B cell (primary cell): ENCODE data around the gene HMGCS1. TPM values are rescaled to one million over a fixed set of nuclear protein-coding genes. Genes with fewer than 3 reads are reported as not detected.

Source experiments
- ATAC-seq: fragments of 200-7000 bp; cut with Tn5 transposase; one replicate; pipeline ENCODE4 v1.10.0; 2021; ENCODE audit warnings: low read depth, mild to moderate bottlenecking, moderate number of reproducible peaks, moderate library complexity
- CTCF ChIA-PET: fragments of 350-600 bp; sonication (Branson Sonifier 250); formaldehyde crosslinking; loops from one replicate; lab custom pipeline; 2021; ENCODE audit warnings: antibody characterized with exemption, inconsistent platforms; lab: Charles Lee
- POLR2A ChIA-PET: fragments of 350-600 bp; sonication (Branson Sonifier 250); formaldehyde crosslinking; loops from one replicate; lab custom pipeline; 2021; ENCODE audit warnings: antibody characterized with exemption; lab: Charles Lee
- DNase-seq: peaks from one replicate; pipeline ENCODE4 v3.0.0; 2013
- H2AFZ ChIP-seq: 2 replicates; pipeline ENCODE4 v1.6.1; 2012; ENCODE audit warnings: mild to moderate bottlenecking, low read depth, low read length; ENCODE audit not compliant: insufficient read depth, poor library complexity, severe bottlenecking
- H3K27ac ChIP-seq, 2 donors: 1 replicate in 1 of 2; 2 replicates in 1 of 2; pipeline ENCODE4 v1.5.1; 2012 to 2013; ENCODE audit warnings: low read length in 2 of 2, mild to moderate bottlenecking in 2 of 2, moderate library complexity in 1 of 2
- H3K27me3 ChIP-seq, 4 experiments: fragments of 200-600 bp in 1 of 4; sonication (generic) in 1 of 4; replicated peaks in 1 of 4; 1 replicate in 2 of 4; 2 replicates in 2 of 4; pipeline versions ENCODE4 v1.6.1 to v1.7.0; 2013 to 2016; ENCODE audit warnings: low read length in 3 of 4, mild to moderate bottlenecking in 2 of 4, mixed read lengths in 1 of 4, moderate library complexity in 1 of 4; ENCODE audit not compliant: insufficient read depth in 4 of 4, control insufficient read depth in 3 of 4; ENCODE audit errors: control extremely low read depth in 1 of 4
- H3K36me3 ChIP-seq, 2 experiments: replicated peaks in 1 of 2; 1 replicate in 1 of 2; 2 replicates in 1 of 2; pipeline versions ENCODE4 v1.6.1 to v1.7.1; 2013; ENCODE audit warnings: low read length in 1 of 2; ENCODE audit not compliant: insufficient read depth in 2 of 2, control insufficient read depth in 1 of 2; ENCODE audit errors: control extremely low read depth in 1 of 2, extremely low read depth in 1 of 2
- H3K4me1 ChIP-seq, 2 donors: fragments of 200-600 bp in 1 of 2; sonication (generic) in 1 of 2; 1 replicate in 1 of 2; 2 replicates in 1 of 2; pipeline versions ENCODE4 v1.5.1 to v1.6.1; 2013 to 2017; ENCODE audit warnings: low read length in 2 of 2; ENCODE audit not compliant: control insufficient read depth in 2 of 2, insufficient read depth in 2 of 2
- H3K4me2 ChIP-seq: replicated peaks from 2 replicates; pipeline ENCODE3; 2012; ENCODE audit warnings: mild to moderate bottlenecking, low read depth, low read length; ENCODE audit not compliant: poor library complexity, severe bottlenecking
- H3K4me3 ChIP-seq, 5 experiments: fragments of 200-600 bp in 1 of 5; sonication (generic) in 1 of 5; 1 replicate in 3 of 5; 2 replicates in 2 of 5; pipeline versions ENCODE4 v1.5.1 to v1.7.0; 2011 to 2016; ENCODE audit warnings: low read length in 4 of 5, mild to moderate bottlenecking in 4 of 5, low read depth in 2 of 5, control low read depth in 1 of 5, moderate library complexity in 1 of 5; ENCODE audit not compliant: insufficient read depth in 1 of 5; ENCODE audit errors: control extremely low read depth in 1 of 5, extremely low read depth in 1 of 5
- H3K79me2 ChIP-seq: fragments of 200-600 bp; sonication (generic); one replicate; pipeline ENCODE4 v1.6.0; 2016; ENCODE audit warnings: low read length; ENCODE audit not compliant: control insufficient read depth, insufficient read depth
- H3K9ac ChIP-seq: fragments of 200-600 bp; sonication (generic); 2 replicates; pipeline ENCODE4 v1.6.1; 2017; ENCODE audit warnings: mild to moderate bottlenecking, low read length, moderate library complexity
- H3K9me3 ChIP-seq, 3 donors: one replicate each; pipeline versions ENCODE4 v1.6.1 to v1.7.1; 2013; ENCODE audit warnings: low read length in 2 of 3; ENCODE audit not compliant: control insufficient read depth in 2 of 3, insufficient read depth in 1 of 3; ENCODE audit errors: control extremely low read depth in 1 of 3
- H4K20me1 ChIP-seq: 2 replicates; pipeline ENCODE4 v1.6.0; 2012; ENCODE audit warnings: mild to moderate bottlenecking, low read length; ENCODE audit not compliant: insufficient read depth, control insufficient read depth, poor library complexity, severe bottlenecking
- H3K27ac Mint-ChIP-seq: one replicate; pipeline ENCODE4 v1.8.0; 2021; ENCODE audit warnings: mixed read lengths
- H3K27me3 Mint-ChIP-seq: one replicate; pipeline ENCODE4 v1.8.0; 2021; ENCODE audit warnings: mixed read lengths
- H3K4me1 Mint-ChIP-seq: one replicate; pipeline ENCODE4 v1.8.0; 2021; ENCODE audit warnings: mixed read lengths
- H3K4me3 Mint-ChIP-seq: one replicate; pipeline ENCODE4 v1.8.0; 2021; ENCODE audit warnings: mixed read lengths
- H3K9me3 Mint-ChIP-seq: one replicate; pipeline ENCODE4 v1.8.0; 2022; ENCODE audit warnings: mixed read lengths; ENCODE audit not compliant: insufficient read depth
- CTCF ChIP-seq: fragments of 200-600 bp; IDR thresholded peaks from one replicate; pipeline ENCODE4 v1.8.0; 2022; ENCODE audit warnings: antibody characterized with exemption, mild to moderate bottlenecking
- EZH2 ChIP-seq: IDR thresholded peaks from 2 replicates; pipeline ENCODE4 v1.6.1; 2012; ENCODE audit warnings: borderline replicate concordance, low read depth, mild to moderate bottlenecking, moderate library complexity, low read length; ENCODE audit not compliant: insufficient read depth, poor library complexity, severe bottlenecking
- WGBS: methylation state at CpG from one replicate; pipeline ENCODE4 v1.1.5; 2013; ENCODE audit warnings: missing lambda C conversion rate; ENCODE audit not compliant: insufficient coverage; 5-methylcytosine and 5-hydroxymethylcytosine counted together
- intact Hi-C: fragments of 100-400 bp; cut with micrococcal nuclease; formaldehyde crosslinking; loops from one replicate; pipeline ENCODE4 v1.10.0; 2022
- polyA plus RNA-seq: library from polyadenylated mRNA; depleted of rRNA; stranded (reverse); fragments of >200 nt; gene quantifications from 2 replicates; pipeline ENCODE4 v1.2.3, GENCODE V29; 2012
- total RNA-seq, 2 donors: library from RNA; stranded (reverse); fragments of 120-200 nt in 1 of 2; gene quantifications; 1 replicate in 1 of 2; 2 replicates in 1 of 2; pipeline versions ENCODE4 v1.2.3 to v1.2.4, GENCODE V29; 2013 to 2022

The HMGCS1 gene
- total and polyA plus RNA-seq, 2 donors (not counting 1 experiment from before 2014, with no cell fraction given) = 16.3 to 68.7 TPM

- H3K4me3 Mint-ChIP-seq = no peak overlapping the region
- H3K4me1 ChIP-seq = no peaks in the 10 kb centered on the region
- TF ChIP-seq EZH2 (no peak), CTCF (no peak)
- H3K4me2 ChIP-seq = no peak overlapping the region
- no peak for ATAC-seq
- H3K4me1 Mint-ChIP-seq = no peaks in the 10 kb centered on the region
- H3K4me3 ChIP-seq = no peak overlapping the region
- H3K27me3 Mint-ChIP-seq = no peaks in the 10 kb centered on the region
- H2AFZ ChIP-seq = no peak overlapping the region
- no peak overlapping the region for H3K27ac Mint-ChIP-seq
- peaks cover 4% of the 10 kb centered on the region for H4K20me1 ChIP-seq
- H3K79me2 ChIP-seq = no peaks in the 10 kb centered on the region
- H3K36me3 ChIP-seq = peaks cover 4 to 66% of the 10 kb centered on the region in 2 experiments
- H3K27ac ChIP-seq = no peak overlapping the region
- DNase-seq = no peak
- 41% methylated on average over 2 of the region's 2 CpGs for WGBS
- no peaks in the 10 kb centered on the region for H3K9me3 Mint-ChIP-seq
- no peaks in the 10 kb centered on the region for H3K27me3 ChIP-seq
- no peak overlapping the region for H3K9ac ChIP-seq
- ChIA-PET POLR2A (no interaction called here), CTCF (no interaction called here)
- H3K9me3 ChIP-seq = no peaks in the 10 kb centered on the region
- intact Hi-C loops = no loop called here
Measured at GRCh38 chr5:43290726-43291125, 22.5 kb downstream of the HMGCS1 start.

- Histone ChIP-seq H3K79me2 (no peaks in the 10 kb centered on the region), H3K9ac (no peak overlapping the region), H3K27me3 (no peaks in the 10 kb centered on the region), H3K4me1 (no peaks in the 10 kb centered on the region), H3K36me3 (peaks cover 2 to 44% of the 10 kb centered on the region in 2 experiments), H3K27ac (no peak overlapping the region), H3K9me3 (no peaks in the 10 kb centered on the region), H3K4me3 (no peak overlapping the region), H4K20me1 (no peaks in the 10 kb centered on the region), H2AFZ (no peak overlapping the region), H3K4me2 (no peak overlapping the region)
- Mint-ChIP-seq H3K4me3 (no peak overlapping the region), H3K27me3 (no peaks in the 10 kb centered on the region), H3K27ac (no peak overlapping the region), H3K9me3 (no peaks in the 10 kb centered on the region), H3K4me1 (no peaks in the 10 kb centered on the region)
- ATAC-seq (no peak), DNase-seq (no peak)
- POLR2A ChIA-PET = no interaction called here
- no peak for TF ChIP-seq EZH2
- TF ChIP-seq CTCF = no peak
- intact Hi-C loops = no loop called here
- WGBS = no CpG with 5 or more reads among the region's 1 CpG
- CTCF ChIA-PET = no interaction called here
Measured at GRCh38 chr5:43288269-43288831, 24.9 kb downstream of the HMGCS1 start.
